Measurements from ENCODE around the gene CD300LD.
"Not testable (repeated sequence)": the region's sequence is repeated elsewhere in the genome, so short reads cannot be mapped to it uniquely, and the experiment has no call there.

The CD300LD gene

GRCh38 chr17:74592087-74592990 is at the start of gene CD300LD:
Gene CD300LD, minus strand, starts transcription at chr17:74592283. Its CDS starts 81 bp downstream, at chr17:74592202.
- peak in 1 of 2 donors; percentile 32 for DNase-seq

DNA sequence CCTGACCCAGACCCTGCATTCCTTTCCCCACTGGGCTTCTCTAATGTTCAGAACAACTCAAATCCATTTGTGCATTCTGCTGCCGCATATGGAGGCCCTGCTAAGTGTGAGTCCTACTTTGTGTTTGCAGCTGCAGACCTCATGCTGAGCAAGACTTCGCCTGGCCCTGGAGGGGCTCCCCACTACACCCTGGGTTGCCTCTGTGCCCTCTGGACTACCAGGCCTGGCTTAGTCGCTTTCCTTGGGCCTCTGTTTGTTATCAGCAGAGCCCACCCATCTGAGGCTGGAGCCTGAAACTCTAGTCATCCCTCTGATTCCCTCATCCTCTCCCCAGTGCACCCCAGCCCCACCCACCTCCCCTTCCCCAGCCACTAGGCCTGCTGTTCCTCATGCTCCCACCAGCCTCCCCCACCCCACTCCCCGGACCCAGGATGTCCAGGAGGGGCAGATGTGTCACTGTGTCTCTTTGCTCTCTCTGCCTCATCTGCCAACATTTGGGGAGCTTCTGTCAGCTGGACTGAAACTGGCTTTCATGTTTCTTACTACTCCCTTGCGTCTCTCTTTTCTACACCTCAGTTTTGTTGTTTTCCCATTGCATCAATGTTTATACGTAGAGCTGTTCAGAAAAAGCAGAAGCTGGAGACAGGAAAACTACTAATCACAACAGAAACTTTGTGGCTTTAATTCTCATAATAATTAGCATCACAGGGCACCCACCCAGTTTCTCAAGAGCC is 49.3 kb upstream of the CD300LD start:
- peak; percentile 16 to 36 for DNase-seq

GRCh38 chr17:74639704-74640151 is 47.6 kb upstream of the CD300LD start:
- DNase-seq: peak; percentile 26 to 68

DNA sequence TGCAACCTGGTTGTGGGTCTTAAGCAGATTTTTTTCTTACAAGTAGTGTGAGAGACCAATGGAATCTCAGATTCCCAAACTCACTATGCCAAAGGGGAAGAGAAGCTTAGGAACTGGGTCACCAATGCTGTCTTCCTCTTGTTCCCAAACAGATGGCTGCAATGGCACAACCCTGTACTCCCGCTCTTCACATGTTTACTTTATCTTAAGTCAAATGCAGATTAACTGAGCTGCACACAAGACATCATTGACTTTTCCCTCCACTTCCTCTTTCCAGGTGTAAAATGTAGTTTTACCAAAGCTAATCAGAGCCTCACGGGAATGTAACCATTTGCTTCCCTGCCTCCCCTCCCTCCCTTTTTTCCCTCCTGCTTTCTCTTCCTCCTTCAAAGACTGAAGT is 45.8 kb upstream of the CD300LD start:
- no peak for DNase-seq

- DNase-seq: peak in 1 of 2 donors; percentile 36
Observed at GRCh38 chr17:74637265-74637664, 45.2 kb upstream of the CD300LD start.

DNA sequence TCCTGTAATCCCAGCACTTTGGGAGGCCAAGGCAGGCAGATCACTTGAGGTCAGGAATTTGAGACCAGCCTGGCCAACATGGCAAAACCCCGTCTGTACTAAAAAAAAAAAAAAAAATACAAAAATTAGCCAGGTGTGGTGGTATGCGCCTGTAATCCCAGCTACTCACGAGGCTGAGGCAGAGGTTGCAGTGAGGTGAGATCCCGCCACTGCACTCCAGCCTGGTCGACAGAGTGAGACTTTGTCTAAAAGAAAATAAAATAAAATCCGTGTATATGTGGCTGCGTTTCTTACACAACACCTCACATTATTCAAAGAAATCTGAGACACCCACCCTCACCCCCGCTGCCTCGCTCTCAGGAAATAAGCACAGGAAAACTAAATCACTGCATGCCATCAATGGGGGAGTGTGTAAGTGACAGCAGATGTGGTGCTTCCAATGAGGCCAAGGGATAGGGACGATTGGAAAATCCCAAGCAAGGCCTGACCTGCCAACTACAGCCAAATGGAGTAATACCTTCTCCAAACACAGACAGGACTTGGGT is 44.5 kb upstream of the CD300LD start:
- not testable (repeated sequence) for DNase-seq

DNA sequence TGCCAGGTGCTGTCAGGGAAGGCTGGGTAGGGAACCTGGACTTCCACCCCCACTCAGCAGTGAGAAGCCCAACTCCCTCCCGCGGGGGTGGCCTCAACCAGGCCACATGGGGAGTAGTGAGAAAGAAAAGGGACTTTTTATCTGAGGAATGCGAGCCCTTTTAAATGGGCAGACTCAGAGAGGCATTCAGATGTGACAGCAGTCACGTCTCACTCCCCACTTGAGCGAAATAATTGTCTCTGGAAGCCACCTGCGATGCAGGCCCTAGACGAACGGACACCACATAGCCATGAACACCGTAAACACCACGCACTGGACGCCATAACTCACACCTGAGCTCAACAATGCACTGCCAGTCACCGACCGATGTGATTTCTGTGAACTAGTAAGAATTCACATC is 43.3 kb upstream of the CD300LD start:
- DNase-seq: no peak

GRCh38 chr17:74633326-74633725 is 41.2 kb upstream of the CD300LD start:
- DNase-seq: no peak

DNA sequence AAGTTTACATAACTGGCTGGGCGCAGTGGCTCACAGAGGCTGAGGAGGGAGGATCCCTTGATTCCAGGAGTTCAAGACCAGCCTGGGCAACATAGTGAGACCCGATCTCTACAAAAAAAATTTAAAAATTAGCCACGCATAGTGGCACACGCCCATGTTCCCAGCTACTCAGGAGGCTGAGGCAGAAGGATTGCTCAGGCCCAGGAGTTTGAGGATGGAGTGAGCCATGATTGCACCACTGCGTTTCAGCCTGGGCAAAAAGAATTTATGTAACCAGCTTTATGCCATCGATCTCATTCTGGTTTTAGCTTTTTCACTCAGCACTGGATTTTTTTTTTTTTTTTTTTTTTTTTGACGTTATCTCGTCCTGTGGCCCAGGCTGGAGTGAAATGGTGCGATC is 40.5 kb upstream of the CD300LD start:
- DNase-seq: peak in 1 of 2 donors; percentile 68

- peak; percentile 17 to 68 for DNase-seq
Observed at GRCh38 chr17:74631468-74632450, 39.7 kb upstream of the CD300LD start.

- DNase-seq: not testable (repeated sequence)
Observed at GRCh38 chr17:74630251-74630650, 38.2 kb upstream of the CD300LD start.

GRCh38 chr17:74625661-74626060 is 33.6 kb upstream of the CD300LD start:
- no peak for DNase-seq

GRCh38 chr17:74624131-74624530 is 32.0 kb upstream of the CD300LD start:
- no peak for DNase-seq

- DNase-seq: no peak
Observed at GRCh38 chr17:74623693-74624093, 31.6 kb upstream of the CD300LD start, which contains the start of gene CD300E. Gene CD300E, minus strand, starts transcription at chr17:74623738. Its CDS starts 117 bp downstream, at chr17:74623621.

GRCh38 chr17:74619077-74619673 is 27.1 kb upstream of the CD300LD start:
- DNase-seq: no peak

DNA sequence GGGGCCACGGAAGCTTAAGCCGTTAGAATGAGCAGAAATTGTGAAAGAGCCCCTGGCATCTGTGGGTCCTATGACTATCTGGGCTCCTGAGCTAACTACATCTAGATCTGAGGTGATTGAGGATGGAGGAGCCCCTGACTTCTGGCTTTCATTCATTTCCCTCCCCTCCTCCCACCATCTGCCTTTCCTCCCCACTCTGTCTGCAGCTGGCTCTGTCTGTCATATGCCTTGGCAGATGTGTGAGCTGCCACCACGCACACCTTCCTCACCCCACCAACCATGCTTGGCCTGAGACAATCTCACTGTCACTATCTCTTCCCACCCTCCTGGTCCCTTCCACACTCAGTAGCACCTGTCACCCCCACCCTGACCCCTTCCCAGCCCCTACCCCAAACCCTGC is 26.4 kb upstream of the CD300LD start:
- no peak for DNase-seq

DNA sequence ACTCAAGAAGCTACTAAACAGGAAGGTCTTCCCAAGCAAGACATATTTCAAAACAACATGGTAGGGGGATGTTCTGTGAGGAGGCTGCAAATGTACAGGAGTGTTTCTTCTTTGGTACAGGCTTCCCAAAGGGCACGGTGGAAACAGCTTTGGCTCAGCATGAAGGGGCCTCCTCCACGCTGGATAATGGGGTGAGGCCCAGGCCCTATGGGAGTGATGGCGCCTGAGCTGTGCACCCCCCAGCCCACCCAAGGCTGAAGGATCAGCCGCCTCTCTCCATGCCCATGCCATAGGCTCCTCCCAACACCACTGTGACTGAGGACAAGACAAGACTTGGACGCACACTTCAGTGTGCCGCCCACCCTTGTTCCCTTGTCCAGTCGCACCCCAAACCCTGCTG is 24.6 kb upstream of the CD300LD start:
- DNase-seq: no peak

- no peak for DNase-seq
Observed at GRCh38 chr17:74612046-74612445, 20.0 kb upstream of the CD300LD start.

- DNase-seq: no peak
Observed at GRCh38 chr17:74610108-74610507, 18.0 kb upstream of the CD300LD start.

DNA sequence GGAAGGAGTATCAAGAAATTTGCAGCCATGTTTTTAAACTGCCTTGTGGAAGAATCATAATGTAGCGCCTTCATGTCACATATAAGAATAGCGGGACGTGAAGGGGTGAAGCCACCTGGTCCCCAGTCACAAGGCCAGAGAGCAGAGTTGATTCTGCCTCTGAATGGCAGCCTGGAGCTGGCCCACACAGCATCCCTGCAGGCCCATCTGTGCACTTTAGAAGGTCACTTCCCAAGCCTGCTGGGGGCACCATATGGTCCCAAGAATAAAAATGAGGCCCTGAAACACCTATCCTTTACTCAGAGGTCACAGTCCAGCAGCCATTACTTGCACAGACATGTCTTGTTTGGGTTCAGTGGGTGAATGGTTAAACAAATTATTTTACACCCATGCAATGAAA is 16.4 kb upstream of the CD300LD start:
- DNase-seq: no peak

GRCh38 chr17:74607221-74607620 is 15.1 kb upstream of the CD300LD start:
- no peak for DNase-seq

DNA sequence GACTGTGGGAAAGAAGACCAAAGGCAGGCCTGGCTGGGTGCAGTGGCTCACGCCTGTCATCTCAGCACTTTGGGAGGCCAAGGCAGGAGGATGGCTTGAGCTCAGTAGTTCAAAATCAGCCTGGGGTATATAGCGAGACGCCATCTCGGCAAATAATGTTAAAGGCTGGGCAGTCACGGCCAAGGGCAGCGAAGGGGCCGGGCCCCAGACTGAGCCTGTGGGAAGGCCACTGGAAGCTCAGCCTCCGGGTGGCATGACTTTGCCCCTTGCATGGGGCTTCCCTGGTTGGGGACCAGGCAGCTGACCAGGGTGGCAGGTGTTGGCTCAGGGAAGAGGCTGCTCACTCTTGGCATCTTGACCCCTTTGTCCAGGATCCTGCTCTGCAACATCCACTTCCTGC is 14.0 kb upstream of the CD300LD start:
- DNase-seq: no peak

Data from CD4-positive, alpha-beta T cell treated with Interleukin-4 for 1 hour (primary cell).